Stimulated activated CD4-positive, alpha-beta T cell treated with anti-CD3 and anti-CD28 coated beads, Interleukin-15, amount 100 ng/mL, for 1 hour (primary cell): Measurements from ENCODE around the gene PDCD11.

Experiments used
- DNase-seq, 2 donors: peaks; one replicate each; pipeline ENCODE4 v3.0.0-alpha.2; 2020; ENCODE audit warnings: low read depth in 1 of 2, low spot score in 1 of 2

The PDCD11 gene

GRCh38 chr10:103450201-103450695 lies 53.8 kb downstream of the PDCD11 start:
- DNase-seq: no peak

GRCh38 chr10:103451091-103451813 lies 54.8 kb downstream of the PDCD11 start:
- DNase-seq: peak; percentile 16 to 25

GRCh38 chr10:103451831-103452505 lies 55.5 kb downstream of the PDCD11 start, which contains the start of gene CALHM2:
Gene CALHM2, minus strand, starts transcription at chr10:103452370. Its CDS starts 2,429 bp downstream, at chr10:103449941.
- DNase-seq: peak; percentile 36 to 49

- no peak for DNase-seq
Measured at GRCh38 chr10:103452506-103453230, 56.2 kb downstream of the PDCD11 start.

- DNase-seq: no peak
Measured at GRCh38 chr10:103454026-103454425, 57.6 kb downstream of the PDCD11 start.

GRCh38 chr10:103455235-103455634 lies 58.8 kb downstream of the PDCD11 start:
- no peak for DNase-seq

GRCh38 chr10:103456074-103456660 lies 59.7 kb downstream of the PDCD11 start:
- DNase-seq: no peak

- DNase-seq: no peak
Measured at GRCh38 chr10:103457176-103457712, 60.8 kb downstream of the PDCD11 start.

GRCh38 chr10:103457896-103458583 lies 61.6 kb downstream of the PDCD11 start:
- DNase-seq: no peak

- DNase-seq: no peak
Measured at GRCh38 chr10:103458720-103459119, 62.3 kb downstream of the PDCD11 start, which contains the start of gene CALHM1. Gene CALHM1, minus strand, starts transcription at chr10:103458900. Its CDS starts 149 bp downstream, at chr10:103458751.

GRCh38 chr10:103459615-103460014 lies 63.2 kb downstream of the PDCD11 start:
- DNase-seq: no peak

GRCh38 chr10:103463499-103463898 lies 67.1 kb downstream of the PDCD11 start:
- no peak for DNase-seq

- DNase-seq: no peak
Measured at GRCh38 chr10:103465411-103466179, 69.2 kb downstream of the PDCD11 start.

GRCh38 chr10:103466734-103467133 lies 70.3 kb downstream of the PDCD11 start:
- DNase-seq: no peak

GRCh38 chr10:103467406-103467805 lies 71.0 kb downstream of the PDCD11 start:
- no peak for DNase-seq

- DNase-seq: no peak
Measured at GRCh38 chr10:103469201-103469600, 72.8 kb downstream of the PDCD11 start.

GRCh38 chr10:103470761-103471653 lies 74.6 kb downstream of the PDCD11 start:
- peak; percentile 24 to 50 for DNase-seq

GRCh38 chr10:103472005-103472404 lies 75.6 kb downstream of the PDCD11 start:
- no peak for DNase-seq

- no peak for DNase-seq
Measured at GRCh38 chr10:103473261-103473671, 76.8 kb downstream of the PDCD11 start.
